A673 (cell line): ENCODE results near the gene CELSR3. TPM values are rescaled to one million over a fixed set of nuclear protein-coding genes. Genes with fewer than 3 reads are reported as not detected.

Experiments used
- BruUV-seq: library from RNA; stranded (reverse); fragments of 400-500 nt; replicated peaks from 2 replicates; lab custom pipeline; 2021; lab: Mats Ljungman, UMichigan
- CTCF ChIA-PET: fragments of 300-600 bp; sonication (Branson Sonifier 250); formaldehyde crosslinking; loops from one replicate; lab custom pipeline; 2022; ENCODE audit warnings: antibody characterized with exemption; lab: Charles Lee
- POLR2A ChIA-PET: fragments of 300-600 bp; sonication (Branson Sonifier 250); formaldehyde crosslinking; loops from one replicate; lab custom pipeline; 2022; ENCODE audit warnings: antibody characterized with exemption; ENCODE audit not compliant: low non-redundant PET; lab: Charles Lee
- DNase-seq: peaks from one replicate; pipeline ENCODE4 v3.0.0-alpha.2; 2015; ENCODE audit warnings: low spot score
- H3K27ac ChIP-seq: fragments of 200-600 bp; sonication (generic); 2 replicates; pipeline ENCODE4 v1.5.1; 2016; ENCODE audit warnings: mixed run types, low read depth, mild to moderate bottlenecking, mixed read lengths, antibody characterized with exemption, low read length; ENCODE audit not compliant: poor library complexity, severe bottlenecking
- H3K27me3 ChIP-seq: fragments of 200-600 bp; sonication (generic); replicated peaks from 2 replicates; pipeline ENCODE4 v1.6.1; 2017; ENCODE audit warnings: mixed run types, low read depth, mild to moderate bottlenecking, mixed read lengths, antibody characterized with exemption, low read length; ENCODE audit not compliant: insufficient read depth, poor library complexity
- H3K36me3 ChIP-seq: fragments of 200-600 bp; sonication (generic); 2 replicates; pipeline ENCODE4 v1.6.1; 2016; ENCODE audit warnings: mixed run types, mild to moderate bottlenecking, mixed read lengths, antibody characterized with exemption, low read length; ENCODE audit not compliant: insufficient read depth, poor library complexity, severe bottlenecking
- H3K4me1 ChIP-seq: fragments of 200-600 bp; sonication (generic); 2 replicates; pipeline ENCODE4 v1.6.1; 2017; ENCODE audit warnings: mixed run types, mild to moderate bottlenecking, mixed read lengths, antibody characterized with exemption, low read length; ENCODE audit not compliant: insufficient read depth, poor library complexity, severe bottlenecking
- H3K4me3 ChIP-seq: fragments of 200-600 bp; sonication (generic); 2 replicates; pipeline ENCODE4 v1.5.1; 2016; ENCODE audit warnings: low read depth, mixed run types, mild to moderate bottlenecking, mixed read lengths, low read length; ENCODE audit not compliant: poor library complexity, severe bottlenecking
- H3K9me3 ChIP-seq: fragments of 200-600 bp; sonication (generic); 2 replicates; pipeline ENCODE4 v1.6.1; 2016; ENCODE audit warnings: mixed run types, low read depth, mild to moderate bottlenecking, mixed read lengths, antibody characterized with exemption, low read length; ENCODE audit not compliant: poor library complexity, severe bottlenecking
- CTCF ChIP-seq: fragments of 300-800, 200-600 bp; sonication (generic); conservative IDR thresholded peaks from 2 replicates; pipeline ENCODE4 v1.5.1; 2017; ENCODE audit warnings: low read depth, mild to moderate bottlenecking, antibody characterized with exemption, low read length, moderate library complexity, mixed read lengths
- EZH2 ChIP-seq: fragments of 200-600 bp; sonication (generic); IDR thresholded peaks from 2 replicates; pipeline ENCODE4 v1.6.1; 2017; ENCODE audit warnings: borderline replicate concordance, low read depth, mild to moderate bottlenecking, mixed read lengths, antibody characterized with exemption, low read length; ENCODE audit not compliant: poor library complexity, severe bottlenecking
- intact Hi-C: fragments of 100-400 bp; cut with micrococcal nuclease; formaldehyde crosslinking; loops from one replicate; pipeline ENCODE4 v1.10.0; 2022; ENCODE audit not compliant: unreplicated experiment
- total RNA-seq: library from RNA; stranded (reverse); gene quantifications from 2 replicates; pipeline ENCODE4 v1.2.3, GENCODE V29; 2021

CELSR3 gene
- total RNA-seq, 1 experiment from 2014 or later = 1.2 TPM

GRCh38 chr3:48696156-48696555, 33.5 kb upstream of the CELSR3 start:
- TF ChIP-seq EZH2 = no peak
- H3K4me1 ChIP-seq = peaks cover 15% of the 10 kb centered on the region
- no peaks in the 10 kb centered on the region for H3K27me3 ChIP-seq
- BruUV-seq = no TSS peak
- ChIA-PET CTCF (no interaction called here), POLR2A (no interaction called here)
- DNase-seq = no peak
- H3K27ac ChIP-seq = no peak overlapping the region
- peaks cover 30% of the 10 kb centered on the region for H3K36me3 ChIP-seq
- intact Hi-C loops = no loop called here
- no peak overlapping the region for H3K4me3 ChIP-seq
- H3K9me3 ChIP-seq = no peaks in the 10 kb centered on the region

- H3K27ac ChIP-seq = no peak overlapping the region
- H3K9me3 ChIP-seq = no peaks in the 10 kb centered on the region
- H3K4me1 ChIP-seq = peaks cover 15% of the 10 kb centered on the region
- H3K36me3 ChIP-seq = peaks cover 34% of the 10 kb centered on the region
- no peak overlapping the region for H3K4me3 ChIP-seq
- ChIA-PET CTCF (no interaction called here), POLR2A (interaction anchor here (0.6 kb wide), 1 partner anchor 1213 kb away, joined by 4 read pairs; no protein-coding TSS in a partner anchor)
- intact Hi-C loops = no loop called here
- DNase-seq = peak; percentile 57
- BruUV-seq = no TSS peak
- TF ChIP-seq CTCF (no peak), EZH2 (no peak)
- no peaks in the 10 kb centered on the region for H3K27me3 ChIP-seq
These were observed 32.7 kb upstream of the CELSR3 start for GRCh38 chr3:48695393-48695753.

GRCh38 chr3:48694610-48695392, 32.1 kb upstream of the CELSR3 start:
- Histone ChIP-seq H3K4me3 (no peak overlapping the region), H3K27ac (no peak overlapping the region), H3K27me3 (no peaks in the 10 kb centered on the region), H3K4me1 (peaks cover 15% of the 10 kb centered on the region), H3K36me3 (peaks cover 38% of the 10 kb centered on the region), H3K9me3 (no peaks in the 10 kb centered on the region)
- intact Hi-C loops = no loop called here
- BruUV-seq = no TSS peak
- TF ChIP-seq EZH2 (no peak), CTCF (no peak)
- peak; percentile 71 for DNase-seq
- ChIA-PET CTCF (no interaction called here), POLR2A (interaction anchor here (0.6 kb wide), 1 partner anchor 1212 kb away, joined by 4 read pairs; no protein-coding TSS in a partner anchor)
